C4-2B (cell line): ENCODE measurements around the gene TRIM72.

Source experiments
- ZFX ChIP-seq: fragments of 450-650 bp; IDR thresholded peaks from 2 replicates; pipeline ENCODE4 v1.6.1; 2017
- TF ChIP-seq, protein P1 (sequence below): fragments of 450-650 bp; conservative IDR thresholded peaks from 2 replicates; pipeline ENCODE4 v1.5.1; 2017; ENCODE audit warnings: mild to moderate bottlenecking

DNA sequence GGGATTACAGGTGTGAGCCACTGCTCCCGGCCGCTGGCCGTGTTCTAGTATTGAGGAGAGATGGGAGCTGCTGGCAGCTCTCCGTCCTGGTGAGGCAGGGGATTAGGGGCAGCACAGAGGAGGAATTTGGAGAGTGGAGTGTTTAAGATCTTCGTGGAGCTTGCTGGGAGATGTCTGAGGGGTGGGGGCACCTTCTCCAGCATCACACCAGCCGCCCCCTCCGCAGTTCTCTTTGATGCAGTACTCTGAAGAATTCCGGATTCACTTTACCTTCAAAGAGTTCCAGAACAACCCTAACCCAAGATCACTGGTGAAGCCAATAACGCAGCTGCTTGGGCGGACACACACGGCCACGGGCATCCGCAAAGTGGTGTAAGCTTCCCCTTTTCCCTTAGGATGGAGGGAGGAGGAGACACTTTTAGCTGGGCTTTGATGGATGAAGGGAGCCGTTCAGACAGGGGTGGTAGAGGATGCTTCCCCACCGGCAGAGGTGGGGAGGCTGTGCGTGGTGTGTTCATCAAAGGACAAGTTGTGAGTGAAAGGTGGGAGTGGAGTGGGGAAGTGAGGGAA lies 57.8 kb downstream of the TRIM72 start:
- TF ChIP-seq, protein P1, sequence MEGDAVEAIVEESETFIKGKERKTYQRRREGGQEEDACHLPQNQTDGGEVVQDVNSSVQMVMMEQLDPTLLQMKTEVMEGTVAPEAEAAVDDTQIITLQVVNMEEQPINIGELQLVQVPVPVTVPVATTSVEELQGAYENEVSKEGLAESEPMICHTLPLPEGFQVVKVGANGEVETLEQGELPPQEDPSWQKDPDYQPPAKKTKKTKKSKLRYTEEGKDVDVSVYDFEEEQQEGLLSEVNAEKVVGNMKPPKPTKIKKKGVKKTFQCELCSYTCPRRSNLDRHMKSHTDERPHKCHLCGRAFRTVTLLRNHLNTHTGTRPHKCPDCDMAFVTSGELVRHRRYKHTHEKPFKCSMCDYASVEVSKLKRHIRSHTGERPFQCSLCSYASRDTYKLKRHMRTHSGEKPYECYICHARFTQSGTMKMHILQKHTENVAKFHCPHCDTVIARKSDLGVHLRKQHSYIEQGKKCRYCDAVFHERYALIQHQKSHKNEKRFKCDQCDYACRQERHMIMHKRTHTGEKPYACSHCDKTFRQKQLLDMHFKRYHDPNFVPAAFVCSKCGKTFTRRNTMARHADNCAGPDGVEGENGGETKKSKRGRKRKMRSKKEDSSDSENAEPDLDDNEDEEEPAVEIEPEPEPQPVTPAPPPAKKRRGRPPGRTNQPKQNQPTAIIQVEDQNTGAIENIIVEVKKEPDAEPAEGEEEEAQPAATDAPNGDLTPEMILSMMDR = no peak
- no peak for TF ChIP-seq ZFX
